ENCODE results near the gene ST8SIA1. TPM values are rescaled to one million over a fixed set of nuclear protein-coding genes. Genes with fewer than 3 reads are reported as not detected.

Gene ST8SIA1
- total and polyA plus RNA-seq, 2 donors = 1.6 to 2.3 TPM

DNA sequence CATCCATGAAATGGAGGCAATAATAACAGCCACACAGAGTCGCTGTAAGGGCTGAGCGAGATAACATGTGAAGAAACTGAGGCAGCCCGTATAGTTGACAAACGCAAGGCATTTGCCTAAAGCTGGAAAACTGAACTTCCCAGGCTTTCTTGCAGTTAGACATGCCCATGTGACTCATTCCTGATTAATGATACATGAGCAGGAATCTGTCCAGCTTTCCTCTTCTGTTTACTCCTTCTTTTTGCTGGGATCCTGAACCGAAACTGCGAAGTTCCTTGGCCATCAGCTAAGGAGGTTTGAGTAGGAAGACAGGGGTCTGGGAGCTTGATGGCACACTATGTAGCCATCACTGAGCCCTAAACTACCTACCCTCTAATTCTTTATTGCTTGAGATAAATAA lies 52.2 kb downstream of the ST8SIA1 start:
- no peak overlapping the region for H3K4me3 ChIP-seq (ENCODE audit: low read length in 2 of 2)
- DNase-seq (ENCODE audit: low read depth in 6 of 9, low spot score in 9 of 9) = no peak
- H3K4me1 ChIP-seq (ENCODE audit: control insufficient read depth in 2 of 2, insufficient read depth in 2 of 2, low read length in 2 of 2) = no peaks in the 10 kb centered on the region
- no peaks in the 10 kb centered on the region for H3K36me3 ChIP-seq (ENCODE audit: control insufficient read depth in 2 of 2, insufficient read depth in 2 of 2, low read length in 1 of 2)
- WGBS = 98% methylated on average over 6 of the region's 6 CpGs
- H3K27ac ChIP-seq (ENCODE audit: low read depth in 1 of 2, low read length in 1 of 2) = no peak overlapping the region
- H3K9me3 ChIP-seq (ENCODE audit: control insufficient read depth in 2 of 2, insufficient read depth in 1 of 2, low read length in 1 of 2) = no peaks in the 10 kb centered on the region
- H3K27me3 ChIP-seq (ENCODE audit: control insufficient read depth in 2 of 2, insufficient read depth in 1 of 2, low read length in 1 of 2) = no peaks in the 10 kb centered on the region

DNA sequence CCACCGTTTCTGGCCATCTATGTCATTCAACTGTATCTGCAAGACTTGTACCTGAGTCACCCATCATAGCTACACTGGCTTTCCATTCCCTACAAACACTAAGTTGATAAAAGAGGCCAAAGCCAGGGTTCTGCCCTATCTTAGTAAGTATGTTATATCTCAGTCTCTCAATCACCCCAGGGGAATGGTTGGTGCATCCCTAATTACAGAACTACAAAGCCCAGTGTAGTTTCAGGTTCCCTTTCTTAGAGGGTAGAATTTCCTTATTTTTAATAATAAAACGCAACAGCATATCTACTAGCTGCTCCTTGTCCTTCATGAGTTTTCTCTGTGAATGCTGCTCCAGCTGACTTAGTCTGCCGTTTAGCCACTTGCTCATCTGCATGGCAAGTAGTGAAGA lies 57.6 kb downstream of the ST8SIA1 start:
- Histone ChIP-seq H3K36me3 (ENCODE audit: control insufficient read depth in 2 of 2, insufficient read depth in 2 of 2, low read length in 1 of 2) (no peaks in the 10 kb centered on the region), H3K9me3 (ENCODE audit: control insufficient read depth in 2 of 2, insufficient read depth in 1 of 2, low read length in 1 of 2) (no peaks in the 10 kb centered on the region), H3K27ac (ENCODE audit: low read depth in 1 of 2, low read length in 1 of 2) (no peak overlapping the region), H3K4me1 (ENCODE audit: control insufficient read depth in 2 of 2, insufficient read depth in 2 of 2, low read length in 2 of 2) (no peaks in the 10 kb centered on the region), H3K4me3 (ENCODE audit: low read length in 2 of 2) (no peak overlapping the region), H3K27me3 (ENCODE audit: control insufficient read depth in 2 of 2, insufficient read depth in 1 of 2, low read length in 1 of 2) (no peaks in the 10 kb centered on the region)
- DNase-seq (ENCODE audit: low read depth in 6 of 9, low spot score in 9 of 9) = no peak
- WGBS = 92% methylated on average over 3 of the region's 3 CpGs

GRCh38 chr12:22276313-22276712 lies 58.2 kb downstream of the ST8SIA1 start:
- no peaks in the 10 kb centered on the region for H3K27me3 ChIP-seq (ENCODE audit: control insufficient read depth in 2 of 2, insufficient read depth in 1 of 2, low read length in 1 of 2)
- H3K36me3 ChIP-seq (ENCODE audit: control insufficient read depth in 2 of 2, insufficient read depth in 2 of 2, low read length in 1 of 2) = no peaks in the 10 kb centered on the region
- DNase-seq (ENCODE audit: low read depth in 6 of 9, low spot score in 9 of 9) = no peak
- H3K9me3 ChIP-seq (ENCODE audit: control insufficient read depth in 2 of 2, insufficient read depth in 1 of 2, low read length in 1 of 2) = no peaks in the 10 kb centered on the region
- 95% methylated on average over 5 of the region's 5 CpGs for WGBS
- H3K27ac ChIP-seq (ENCODE audit: low read depth in 1 of 2, low read length in 1 of 2) = no peak overlapping the region
- H3K4me3 ChIP-seq (ENCODE audit: low read length in 2 of 2) = no peak overlapping the region
- no peaks in the 10 kb centered on the region for H3K4me1 ChIP-seq (ENCODE audit: control insufficient read depth in 2 of 2, insufficient read depth in 2 of 2, low read length in 2 of 2)

DNA sequence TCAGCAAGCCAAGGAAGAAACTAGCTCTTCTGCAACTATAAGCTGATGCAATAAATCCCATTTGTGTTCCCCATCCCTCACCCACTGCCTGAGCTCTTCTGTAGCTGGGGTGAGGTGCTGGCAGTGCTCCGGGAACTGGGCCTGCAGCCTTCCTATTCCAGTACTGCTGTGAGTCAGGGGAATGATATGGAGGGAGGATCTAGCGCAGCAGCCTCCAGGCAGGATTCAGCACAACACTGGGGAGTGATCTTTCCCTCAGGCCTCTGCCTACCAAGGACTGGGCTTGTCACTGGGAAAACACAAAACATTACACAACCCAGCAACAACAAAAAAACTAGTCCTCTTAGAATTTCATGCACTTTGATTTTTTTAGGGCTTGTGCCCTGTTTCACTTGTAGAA lies 58.7 kb downstream of the ST8SIA1 start:
- H3K27me3 ChIP-seq (ENCODE audit: control insufficient read depth in 2 of 2, insufficient read depth in 1 of 2, low read length in 1 of 2) = no peaks in the 10 kb centered on the region
- no peaks in the 10 kb centered on the region for H3K4me1 ChIP-seq (ENCODE audit: control insufficient read depth in 2 of 2, insufficient read depth in 2 of 2, low read length in 2 of 2)
- H3K4me3 ChIP-seq (ENCODE audit: low read length in 2 of 2) = no peak overlapping the region
- no peaks in the 10 kb centered on the region for H3K36me3 ChIP-seq (ENCODE audit: control insufficient read depth in 2 of 2, insufficient read depth in 2 of 2, low read length in 1 of 2)
- no peaks in the 10 kb centered on the region for H3K9me3 ChIP-seq (ENCODE audit: control insufficient read depth in 2 of 2, insufficient read depth in 1 of 2, low read length in 1 of 2)
- no peak for DNase-seq (ENCODE audit: low read depth in 6 of 9, low spot score in 9 of 9)
- 97% methylated on average over 2 of the region's 2 CpGs for WGBS
- no peak overlapping the region for H3K27ac ChIP-seq (ENCODE audit: low read depth in 1 of 2, low read length in 1 of 2)

- Histone ChIP-seq H3K27ac (ENCODE audit: low read depth in 1 of 2, low read length in 1 of 2) (no peak overlapping the region), H3K36me3 (ENCODE audit: control insufficient read depth in 2 of 2, insufficient read depth in 2 of 2, low read length in 1 of 2) (no peaks in the 10 kb centered on the region), H3K9me3 (ENCODE audit: control insufficient read depth in 2 of 2, insufficient read depth in 1 of 2, low read length in 1 of 2) (no peaks in the 10 kb centered on the region), H3K4me1 (ENCODE audit: control insufficient read depth in 2 of 2, insufficient read depth in 2 of 2, low read length in 2 of 2) (no peaks in the 10 kb centered on the region), H3K27me3 (ENCODE audit: control insufficient read depth in 2 of 2, insufficient read depth in 1 of 2, low read length in 1 of 2) (no peaks in the 10 kb centered on the region), H3K4me3 (ENCODE audit: low read length in 2 of 2) (no peak overlapping the region)
- DNase-seq (ENCODE audit: low read depth in 6 of 9, low spot score in 9 of 9) = no peak
- 91% methylated on average over 11 of the region's 11 CpGs for WGBS
Observed at GRCh38 chr12:22272335-22273151, 62.0 kb downstream of the ST8SIA1 start.

DNA sequence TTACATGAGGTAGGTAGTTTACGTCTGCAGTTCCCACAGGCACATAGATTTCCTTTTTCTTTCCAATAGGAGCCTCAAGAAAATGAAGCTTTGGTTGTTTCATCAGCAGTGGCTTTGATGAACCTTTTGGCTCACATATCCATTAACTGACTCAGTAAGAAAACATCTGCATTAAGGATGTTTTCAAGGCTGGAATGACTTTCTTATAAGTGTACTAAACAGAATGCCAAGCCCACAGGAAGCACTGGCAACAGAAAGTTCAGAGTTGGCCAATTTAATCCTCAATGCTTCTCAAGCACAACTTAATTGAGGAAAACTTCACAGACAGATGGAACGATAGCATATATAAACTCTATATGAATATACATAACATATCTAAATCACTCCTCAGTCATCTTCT lies 63.5 kb downstream of the ST8SIA1 start:
- WGBS = 95% methylated on average over 2 of the region's 2 CpGs

GRCh38 chr12:22268973-22269372 lies 65.5 kb downstream of the ST8SIA1 start:
- no peak overlapping the region for H3K27ac ChIP-seq (ENCODE audit: low read depth in 1 of 2, low read length in 1 of 2)
- no peaks in the 10 kb centered on the region for H3K36me3 ChIP-seq (ENCODE audit: control insufficient read depth in 2 of 2, insufficient read depth in 2 of 2, low read length in 1 of 2)
- no peak for DNase-seq (ENCODE audit: low read depth in 6 of 9, low spot score in 9 of 9)
- H3K4me1 ChIP-seq (ENCODE audit: control insufficient read depth in 2 of 2, insufficient read depth in 2 of 2, low read length in 2 of 2) = no peaks in the 10 kb centered on the region
- no peaks in the 10 kb centered on the region for H3K27me3 ChIP-seq (ENCODE audit: control insufficient read depth in 2 of 2, insufficient read depth in 1 of 2, low read length in 1 of 2)
- H3K9me3 ChIP-seq (ENCODE audit: control insufficient read depth in 2 of 2, insufficient read depth in 1 of 2, low read length in 1 of 2) = no peaks in the 10 kb centered on the region
- H3K4me3 ChIP-seq (ENCODE audit: low read length in 2 of 2) = no peak overlapping the region

More for the DNA sequence above, 63.5 kb downstream of the ST8SIA1 start:
- no peak overlapping the region for H3K27ac ChIP-seq (ENCODE audit: low read depth in 1 of 2, low read length in 1 of 2)
- no peaks in the 10 kb centered on the region for H3K4me1 ChIP-seq (ENCODE audit: control insufficient read depth in 2 of 2, insufficient read depth in 2 of 2, low read length in 2 of 2)
- H3K27me3 ChIP-seq (ENCODE audit: control insufficient read depth in 2 of 2, insufficient read depth in 1 of 2, low read length in 1 of 2) = no peaks in the 10 kb centered on the region
- no peak for DNase-seq (ENCODE audit: low read depth in 6 of 9, low spot score in 9 of 9)
- H3K4me3 ChIP-seq (ENCODE audit: low read length in 2 of 2) = no peak overlapping the region
- no peaks in the 10 kb centered on the region for H3K36me3 ChIP-seq (ENCODE audit: control insufficient read depth in 2 of 2, insufficient read depth in 2 of 2, low read length in 1 of 2)
- H3K9me3 ChIP-seq (ENCODE audit: control insufficient read depth in 2 of 2, insufficient read depth in 1 of 2, low read length in 1 of 2) = no peaks in the 10 kb centered on the region

DNA sequence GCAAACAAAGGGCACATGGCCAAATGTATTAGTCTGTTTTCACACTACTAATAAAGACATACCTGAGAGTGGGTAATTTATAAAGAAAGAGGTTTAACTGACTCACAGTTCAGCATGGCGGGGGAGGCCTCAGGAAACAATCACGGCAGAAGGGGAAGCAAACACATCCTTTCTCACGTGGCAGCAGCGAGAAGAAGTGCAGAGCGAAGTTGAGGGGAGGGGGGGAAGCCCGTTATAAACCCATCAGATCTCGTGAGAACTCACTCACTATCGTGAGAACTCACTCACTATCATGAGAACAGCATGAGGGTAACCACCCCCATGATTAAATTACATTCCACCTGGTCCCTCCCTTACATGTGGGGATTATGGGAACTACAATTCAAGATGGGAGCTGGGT lies 66.1 kb downstream of the ST8SIA1 start:
- Histone ChIP-seq H3K9me3 (ENCODE audit: control insufficient read depth in 2 of 2, insufficient read depth in 1 of 2, low read length in 1 of 2) (no peaks in the 10 kb centered on the region), H3K4me1 (ENCODE audit: control insufficient read depth in 2 of 2, insufficient read depth in 2 of 2, low read length in 2 of 2) (no peaks in the 10 kb centered on the region), H3K27ac (ENCODE audit: low read depth in 1 of 2, low read length in 1 of 2) (no peak overlapping the region), H3K36me3 (ENCODE audit: control insufficient read depth in 2 of 2, insufficient read depth in 2 of 2, low read length in 1 of 2) (no peaks in the 10 kb centered on the region), H3K4me3 (ENCODE audit: low read length in 2 of 2) (no peak overlapping the region), H3K27me3 (ENCODE audit: control insufficient read depth in 2 of 2, insufficient read depth in 1 of 2, low read length in 1 of 2) (no peaks in the 10 kb centered on the region)
- 7% methylated on average over 8 of the region's 8 CpGs for WGBS
- DNase-seq (ENCODE audit: low read depth in 6 of 9, low spot score in 9 of 9) = no peak

- H3K27me3 ChIP-seq (ENCODE audit: control insufficient read depth in 2 of 2, insufficient read depth in 1 of 2, low read length in 1 of 2) = peaks cover 0 to 4% of the 10 kb centered on the region in 2 donors
- no peaks in the 10 kb centered on the region for H3K9me3 ChIP-seq (ENCODE audit: control insufficient read depth in 2 of 2, insufficient read depth in 1 of 2, low read length in 1 of 2)
- no peak overlapping the region for H3K4me3 ChIP-seq (ENCODE audit: low read length in 2 of 2)
- H3K4me1 ChIP-seq (ENCODE audit: control insufficient read depth in 2 of 2, insufficient read depth in 2 of 2, low read length in 2 of 2) = no peaks in the 10 kb centered on the region
- 94% methylated on average over 5 of the region's 5 CpGs for WGBS
- no peaks in the 10 kb centered on the region for H3K36me3 ChIP-seq (ENCODE audit: control insufficient read depth in 2 of 2, insufficient read depth in 2 of 2, low read length in 1 of 2)
- no peak overlapping the region for H3K27ac ChIP-seq (ENCODE audit: low read depth in 1 of 2, low read length in 1 of 2)
- no peak for DNase-seq (ENCODE audit: low read depth in 6 of 9, low spot score in 9 of 9)
Observed at GRCh38 chr12:22266101-22266500, 68.4 kb downstream of the ST8SIA1 start.

Data from thymus (tissue), 11 donors.